Measurements from ENCODE around the gene MUSK.
"Not testable (repeated sequence)": the region's sequence is repeated elsewhere in the genome, so short reads cannot be mapped to it uniquely, and the experiment has no call there.

Gene MUSK

GRCh38 chr9:110688329-110688728, 19.7 kb downstream of the MUSK start:
- no peak for TF ChIP-seq CTCF (IDR thresholded peaks at IDR 0.05; ENCODE audit: low read length, missing control alignments)
- no peak for DNase-seq (ENCODE audit: low read depth)
- no peak overlapping the region for H3K4me3 ChIP-seq (replicated peaks; ENCODE audit: low read depth, low read length)

- no peak overlapping the region for H3K4me3 ChIP-seq (replicated peaks; ENCODE audit: low read depth, low read length)
- peak; percentile 13 for DNase-seq (ENCODE audit: low read depth)
- TF ChIP-seq CTCF (IDR thresholded peaks at IDR 0.05; ENCODE audit: low read length, missing control alignments): no peak
Observed at GRCh38 chr9:110691002-110691549, 22.5 kb downstream of the MUSK start.

- H3K4me3 ChIP-seq (replicated peaks; ENCODE audit: low read depth, low read length): not testable (repeated sequence)
- DNase-seq (ENCODE audit: low read depth): peak; percentile 39
Observed at GRCh38 chr9:110695846-110696245, 27.3 kb downstream of the MUSK start.

- DNase-seq (ENCODE audit: low read depth): peak; percentile 31
- TF ChIP-seq CTCF (IDR thresholded peaks at IDR 0.05; ENCODE audit: low read length, missing control alignments): no peak
- no peak overlapping the region for H3K4me3 ChIP-seq (replicated peaks; ENCODE audit: low read depth, low read length)
Observed at GRCh38 chr9:110700953-110701352, 32.4 kb downstream of the MUSK start.

GRCh38 chr9:110703669-110704068, 35.1 kb downstream of the MUSK start:
- no peak for DNase-seq (ENCODE audit: low read depth)
- TF ChIP-seq CTCF (IDR thresholded peaks at IDR 0.05; ENCODE audit: low read length, missing control alignments): no peak
- no peak overlapping the region for H3K4me3 ChIP-seq (replicated peaks; ENCODE audit: low read depth, low read length)

GRCh38 chr9:110707419-110707818, 38.8 kb downstream of the MUSK start:
- no peak for DNase-seq (ENCODE audit: low read depth)
- no peak overlapping the region for H3K4me3 ChIP-seq (replicated peaks; ENCODE audit: low read depth, low read length)
- no peak for TF ChIP-seq CTCF (IDR thresholded peaks at IDR 0.05; ENCODE audit: low read length, missing control alignments)

- TF ChIP-seq CTCF (IDR thresholded peaks at IDR 0.05; ENCODE audit: low read length, missing control alignments): no peak
- H3K4me3 ChIP-seq (replicated peaks; ENCODE audit: low read depth, low read length): no peak overlapping the region
Observed at GRCh38 chr9:110710420-110710819, 41.8 kb downstream of the MUSK start.

More at GRCh38 chr9:110710420-110710819, 41.8 kb downstream of the MUSK start:
- DNase-seq (ENCODE audit: low read depth): no peak

All from fibroblast of pulmonary artery (primary cell).